22Rv1 (cell line): ENCODE measurements around the gene TIMP3.

Experiments used
- H3K27ac ChIP-seq: fragments of 450-650 bp; 2 replicates; pipeline ENCODE4 v1.5.1; 2017
- CTCF ChIP-seq: fragments of 450-650 bp; IDR thresholded peaks from 2 replicates; pipeline ENCODE4 v1.5.1; 2017; ENCODE audit warnings: mild to moderate bottlenecking
- ZFX ChIP-seq: fragments of 450-650 bp; IDR thresholded peaks from 2 replicates; pipeline ENCODE4 v1.6.1; 2017; ENCODE audit warnings: antibody characterized with exemption, borderline replicate concordance

Gene TIMP3

GRCh38 chr22:32879550-32879949 lies 78.0 kb downstream of the TIMP3 start:
- no peak for TF ChIP-seq CTCF
- TF ChIP-seq ZFX: no peak
- no peak overlapping the region for H3K27ac ChIP-seq

- TF ChIP-seq ZFX (no peak), CTCF (no peak)
- H3K27ac ChIP-seq: no peak overlapping the region
These were observed 78.6 kb downstream of the TIMP3 start for GRCh38 chr22:32880061-32880460.

- no peak for TF ChIP-seq ZFX
- no peak for TF ChIP-seq CTCF
- no peak overlapping the region for H3K27ac ChIP-seq
These were observed 79.0 kb downstream of the TIMP3 start for GRCh38 chr22:32880505-32880892.

GRCh38 chr22:32880893-32881596 lies 79.5 kb downstream of the TIMP3 start:
- TF ChIP-seq CTCF (no peak), ZFX (no peak)
- no peak overlapping the region for H3K27ac ChIP-seq

- no peak overlapping the region for H3K27ac ChIP-seq
- no peak for TF ChIP-seq ZFX
- no peak for TF ChIP-seq CTCF
These were observed 80.9 kb downstream of the TIMP3 start for GRCh38 chr22:32882360-32882755.

GRCh38 chr22:32882774-32883530 lies 81.4 kb downstream of the TIMP3 start:
- TF ChIP-seq ZFX (no peak), CTCF (no peak)
- H3K27ac ChIP-seq: no peak overlapping the region

- TF ChIP-seq ZFX (no peak), CTCF (no peak)
- H3K27ac ChIP-seq: no peak overlapping the region
These were observed 85.9 kb downstream of the TIMP3 start for GRCh38 chr22:32887324-32887980.
